Sigmoid colon (tissue), 4 donors: ENCODE results near the gene PTPN9.

Source experiments
- EP300 ChIP-seq, 4 donors: sonication (generic); formaldehyde crosslinking; IDR thresholded peaks; one replicate each; pipeline ENCODE4 v1.6.1; 2017; ENCODE audit warnings: antibody characterized with exemption in 4 of 4
- POLR2A ChIP-seq, 2 donors: fragments of 450-650 bp; IDR thresholded peaks; one replicate each; pipeline ENCODE4 v1.6.1; 2016; ENCODE audit warnings: antibody characterized with exemption in 2 of 2, mild to moderate bottlenecking in 2 of 2, moderate library complexity in 2 of 2
- POLR2AphosphoS5 ChIP-seq, 4 donors: sonication (generic); formaldehyde crosslinking; IDR thresholded peaks; one replicate each; pipeline ENCODE4 v1.6.1; 2017; ENCODE audit warnings: antibody characterized with exemption in 4 of 4
- TF ChIP-seq, protein P1 (sequence below), 4 experiments: fragments of 450-650 bp in 3 of 4; fragments of 200-600 bp in 1 of 4; IDR thresholded peaks; one replicate each; pipeline ENCODE4 v1.5.1; 2016 to 2019; ENCODE audit warnings: antibody characterized with exemption in 4 of 4, mild to moderate bottlenecking in 3 of 4, moderate library complexity in 2 of 4

- TF ChIP-seq, protein P1, sequence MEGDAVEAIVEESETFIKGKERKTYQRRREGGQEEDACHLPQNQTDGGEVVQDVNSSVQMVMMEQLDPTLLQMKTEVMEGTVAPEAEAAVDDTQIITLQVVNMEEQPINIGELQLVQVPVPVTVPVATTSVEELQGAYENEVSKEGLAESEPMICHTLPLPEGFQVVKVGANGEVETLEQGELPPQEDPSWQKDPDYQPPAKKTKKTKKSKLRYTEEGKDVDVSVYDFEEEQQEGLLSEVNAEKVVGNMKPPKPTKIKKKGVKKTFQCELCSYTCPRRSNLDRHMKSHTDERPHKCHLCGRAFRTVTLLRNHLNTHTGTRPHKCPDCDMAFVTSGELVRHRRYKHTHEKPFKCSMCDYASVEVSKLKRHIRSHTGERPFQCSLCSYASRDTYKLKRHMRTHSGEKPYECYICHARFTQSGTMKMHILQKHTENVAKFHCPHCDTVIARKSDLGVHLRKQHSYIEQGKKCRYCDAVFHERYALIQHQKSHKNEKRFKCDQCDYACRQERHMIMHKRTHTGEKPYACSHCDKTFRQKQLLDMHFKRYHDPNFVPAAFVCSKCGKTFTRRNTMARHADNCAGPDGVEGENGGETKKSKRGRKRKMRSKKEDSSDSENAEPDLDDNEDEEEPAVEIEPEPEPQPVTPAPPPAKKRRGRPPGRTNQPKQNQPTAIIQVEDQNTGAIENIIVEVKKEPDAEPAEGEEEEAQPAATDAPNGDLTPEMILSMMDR (IDR thresholded peaks at IDR 0.05), result no peak
- no peak for TF ChIP-seq EP300 (IDR thresholded peaks at IDR 0.05)
- no peak for TF ChIP-seq POLR2AphosphoS5 (IDR thresholded peaks at IDR 0.05)
- no peak for TF ChIP-seq POLR2A (IDR thresholded peaks at IDR 0.05)
Measured at GRCh38 chr15:75553659-75554058, 25.5 kb downstream of the PTPN9 start.
